Thoracic aorta (tissue), 2 donors: ENCODE data around the gene TRIM40. TPM values are rescaled to one million over a fixed set of nuclear protein-coding genes. Genes with fewer than 3 reads are reported as not detected.

Experiments
- ATAC-seq: fragments of 150-250 bp; one replicate; pipeline ENCODE4 v1.8.0; 2017; ENCODE audit warnings: low read depth; ENCODE audit not compliant: insufficient number of reproducible peaks, low FRiP score
- DNase-seq: peaks from one replicate; pipeline ENCODE4 v3.0.0-alpha.2; 2020; ENCODE audit warnings: low spot score
- H3K27ac ChIP-seq, 2 donors: fragments of 200-600 bp; sonication (generic); 1 replicate in 1 of 2; 2 replicates in 1 of 2; pipeline ENCODE4 v1.5.1; 2016; ENCODE audit warnings: mild to moderate bottlenecking in 2 of 2, moderate library complexity in 2 of 2
- H3K27me3 ChIP-seq: fragments of 200-600 bp; sonication (generic); replicated peaks from 2 replicates; pipeline ENCODE4 v1.6.0; 2016; ENCODE audit warnings: mild to moderate bottlenecking; ENCODE audit not compliant: insufficient read depth
- H3K36me3 ChIP-seq: fragments of 200-600 bp; sonication (generic); one replicate; pipeline ENCODE4 v1.5.1; 2016
- H3K4me1 ChIP-seq, 2 donors: fragments of 200-600 bp; sonication (generic); 1 replicate in 1 of 2; 2 replicates in 1 of 2; pipeline versions ENCODE4 v1.5.1 to v1.6.0; 2016; ENCODE audit warnings: low read depth in 2 of 2, mild to moderate bottlenecking in 1 of 2; ENCODE audit not compliant: control insufficient read depth in 1 of 2
- H3K4me3 ChIP-seq: fragments of 200-600 bp; sonication (generic); 2 replicates; pipeline ENCODE4 v1.5.1; 2016; ENCODE audit warnings: mild to moderate bottlenecking
- H3K9me3 ChIP-seq: fragments of 200-600 bp; sonication (generic); 2 replicates; pipeline ENCODE4 v1.5.1; 2016
- total RNA-seq, 2 donors: library from RNA; depleted of rRNA; stranded (reverse); fragments of >200 nt; gene quantifications; one replicate each; pipeline versions ENCODE4 v1.1.0 to v1.2.3, GENCODE V29; 2016
- TF ChIP-seq, protein P1 (sequence below): fragments of 200-600 bp; sonication (generic); IDR thresholded peaks from one replicate; pipeline ENCODE4 v1.5.1; 2019; ENCODE audit warnings: antibody characterized with exemption

TRIM40 gene
- total RNA-seq, 2 donors from 2014 or later, result not detected

DNA sequence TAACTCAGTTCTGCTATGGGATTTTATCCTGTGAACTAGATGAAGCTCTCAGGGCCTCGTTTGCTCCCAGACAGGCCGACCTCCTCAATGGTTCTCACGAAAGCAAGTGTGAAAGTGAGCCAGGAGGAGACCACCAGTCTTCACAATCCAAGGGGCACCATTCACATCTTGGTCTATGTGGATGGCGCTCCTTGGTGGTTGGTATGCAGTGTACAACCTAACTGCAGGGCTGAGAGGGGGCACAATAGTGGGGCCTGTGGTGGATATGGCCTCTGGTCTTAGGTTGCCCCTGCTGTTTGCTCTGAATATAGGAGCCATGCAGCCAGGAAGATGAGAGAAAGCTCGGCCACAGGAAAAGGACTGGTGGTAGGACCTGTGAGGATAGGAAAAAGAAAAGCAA is 52.6 kb downstream of the TRIM40 start:
- TF ChIP-seq, protein P1, sequence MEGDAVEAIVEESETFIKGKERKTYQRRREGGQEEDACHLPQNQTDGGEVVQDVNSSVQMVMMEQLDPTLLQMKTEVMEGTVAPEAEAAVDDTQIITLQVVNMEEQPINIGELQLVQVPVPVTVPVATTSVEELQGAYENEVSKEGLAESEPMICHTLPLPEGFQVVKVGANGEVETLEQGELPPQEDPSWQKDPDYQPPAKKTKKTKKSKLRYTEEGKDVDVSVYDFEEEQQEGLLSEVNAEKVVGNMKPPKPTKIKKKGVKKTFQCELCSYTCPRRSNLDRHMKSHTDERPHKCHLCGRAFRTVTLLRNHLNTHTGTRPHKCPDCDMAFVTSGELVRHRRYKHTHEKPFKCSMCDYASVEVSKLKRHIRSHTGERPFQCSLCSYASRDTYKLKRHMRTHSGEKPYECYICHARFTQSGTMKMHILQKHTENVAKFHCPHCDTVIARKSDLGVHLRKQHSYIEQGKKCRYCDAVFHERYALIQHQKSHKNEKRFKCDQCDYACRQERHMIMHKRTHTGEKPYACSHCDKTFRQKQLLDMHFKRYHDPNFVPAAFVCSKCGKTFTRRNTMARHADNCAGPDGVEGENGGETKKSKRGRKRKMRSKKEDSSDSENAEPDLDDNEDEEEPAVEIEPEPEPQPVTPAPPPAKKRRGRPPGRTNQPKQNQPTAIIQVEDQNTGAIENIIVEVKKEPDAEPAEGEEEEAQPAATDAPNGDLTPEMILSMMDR, result no peak
- DNase-seq, result no peak

DNA sequence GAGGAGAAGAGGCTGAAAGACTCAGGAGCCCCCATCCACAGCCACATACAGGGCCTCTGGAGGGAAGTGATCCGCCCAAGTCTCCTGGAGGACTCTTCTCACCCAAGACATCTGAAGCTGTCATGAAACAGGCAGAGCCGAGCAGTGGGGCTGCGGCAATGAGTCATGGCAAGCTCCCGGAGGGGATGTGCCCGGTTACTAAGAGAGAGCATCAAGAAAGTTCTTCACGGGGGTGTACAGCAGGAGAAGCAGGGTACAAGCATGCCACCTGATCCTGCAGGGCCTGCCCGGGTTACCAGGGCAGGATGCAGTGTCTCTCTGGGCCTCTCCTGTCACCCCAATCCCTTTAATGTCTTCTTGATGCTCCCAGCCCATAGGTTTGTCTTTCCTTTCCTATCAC is 56.1 kb downstream of the TRIM40 start:
- no peak overlapping the region for H3K27ac ChIP-seq
- no peaks in the 10 kb centered on the region for H3K4me1 ChIP-seq
- TF ChIP-seq, protein P1, result no peak
- H3K36me3 ChIP-seq, result peaks cover 34% of the 10 kb centered on the region
- H3K9me3 ChIP-seq, result no peaks in the 10 kb centered on the region
- no peak for ATAC-seq
- DNase-seq, result no peak
- H3K27me3 ChIP-seq, result no peaks in the 10 kb centered on the region
- H3K4me3 ChIP-seq, result no peak overlapping the region

More for the DNA sequence above, 52.6 kb downstream of the TRIM40 start:
- Histone ChIP-seq H3K4me3 (no peak overlapping the region), H3K27ac (no peak overlapping the region), H3K4me1 (no peaks in the 10 kb centered on the region), H3K9me3 (no peaks in the 10 kb centered on the region), H3K27me3 (no peaks in the 10 kb centered on the region), H3K36me3 (peaks cover 35% of the 10 kb centered on the region)
- ATAC-seq, result no peak

DNA sequence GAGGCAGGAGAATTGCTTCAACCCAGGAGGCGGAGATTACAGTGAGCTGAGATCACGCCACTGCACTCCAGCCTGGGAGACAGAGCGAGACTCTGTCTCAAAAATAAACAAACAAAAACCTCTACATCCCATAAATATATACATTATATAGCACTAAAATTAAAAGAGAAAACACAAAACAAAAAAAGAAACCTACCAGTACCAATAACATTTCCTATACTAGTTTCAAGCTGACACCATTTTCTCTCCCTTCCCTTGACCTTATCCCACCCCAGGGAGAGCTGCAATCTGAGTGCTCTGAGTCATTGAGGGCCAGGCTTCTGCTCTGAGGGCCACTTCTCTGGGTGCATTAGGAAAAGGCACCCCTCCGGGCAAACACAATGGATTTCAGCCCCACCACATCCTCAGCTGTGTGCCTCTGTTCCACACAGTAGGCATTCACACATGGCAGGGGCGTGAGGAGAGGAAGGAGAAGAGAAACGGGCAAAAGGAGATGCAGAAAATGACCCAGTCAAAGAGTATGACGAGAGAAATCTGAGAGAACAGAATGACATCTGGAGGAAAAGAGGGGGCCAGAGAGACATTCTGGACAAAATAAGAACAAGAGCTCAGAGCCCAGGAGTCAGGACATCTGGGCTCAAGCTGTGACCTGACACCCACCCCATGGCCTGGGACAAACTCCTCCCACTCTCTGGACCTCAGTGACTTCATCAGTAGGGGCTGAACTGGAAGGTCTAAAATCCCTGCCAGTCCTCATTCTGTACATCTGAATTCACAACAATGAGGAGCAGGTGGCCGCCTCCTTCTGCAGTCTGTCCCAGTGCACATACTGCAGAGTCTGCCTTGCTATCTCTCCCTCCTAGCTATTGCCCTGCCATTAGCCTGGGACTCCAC is 59.1 kb downstream of the TRIM40 start:
- Histone ChIP-seq H3K27me3 (no peaks in the 10 kb centered on the region), H3K27ac (no peak overlapping the region), H3K36me3 (peaks cover 24% of the 10 kb centered on the region), H3K4me3 (no peak overlapping the region), H3K4me1 (no peaks in the 10 kb centered on the region), H3K9me3 (no peaks in the 10 kb centered on the region)
- TF ChIP-seq, protein P1, result no peak
- no peak for ATAC-seq
- DNase-seq, result no peak

DNA sequence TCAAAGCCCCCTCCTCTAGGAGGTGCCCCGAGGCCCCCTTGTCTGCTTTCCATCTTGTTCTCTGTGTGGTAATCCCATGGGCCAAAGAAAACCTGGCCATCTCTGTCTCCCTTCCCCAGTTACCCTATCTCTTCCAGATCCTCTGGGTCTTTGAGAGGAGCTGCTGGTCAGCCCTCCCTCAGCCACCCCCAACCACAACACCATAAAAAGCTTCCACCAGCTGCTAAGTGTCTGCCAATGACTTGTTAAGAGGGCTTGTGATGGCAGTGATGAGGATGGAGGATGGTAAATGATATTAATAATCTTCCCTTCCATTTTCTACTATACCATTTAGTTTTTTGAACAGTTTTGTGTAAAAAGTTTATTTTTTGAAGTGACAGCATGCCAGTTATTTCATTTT is 60.0 kb downstream of the TRIM40 start:
- H3K36me3 ChIP-seq, result peaks cover 22% of the 10 kb centered on the region
- TF ChIP-seq, protein P1, result no peak

DNA sequence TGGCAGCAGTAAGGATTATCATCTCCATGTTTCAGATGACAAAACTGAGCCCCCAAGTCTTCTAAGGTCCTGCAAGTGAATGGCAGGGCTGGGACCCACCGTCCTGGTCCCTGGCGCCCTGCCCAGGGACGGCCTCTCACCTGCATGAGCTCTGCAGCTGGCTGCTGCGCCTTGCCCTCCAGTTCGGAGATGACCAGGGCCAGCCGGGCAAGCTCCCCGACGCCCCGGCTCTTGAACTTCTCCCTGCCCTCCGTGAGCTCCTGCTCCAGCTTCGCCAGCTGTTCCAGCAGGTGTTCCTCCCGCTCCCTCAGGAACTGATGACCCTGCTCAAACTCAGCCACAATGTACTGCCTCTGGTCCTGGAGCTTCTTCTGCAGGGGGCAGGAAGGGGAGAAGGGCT is 60.4 kb downstream of the TRIM40 start:
- no peak for ATAC-seq
- TF ChIP-seq, protein P1, result no peak
- Histone ChIP-seq H3K9me3 (no peaks in the 10 kb centered on the region), H3K36me3 (peaks cover 22% of the 10 kb centered on the region), H3K4me1 (no peaks in the 10 kb centered on the region), H3K27me3 (no peaks in the 10 kb centered on the region), H3K4me3 (no peak overlapping the region), H3K27ac (no peak overlapping the region)
- DNase-seq, result no peak

More for the DNA sequence above, 60.0 kb downstream of the TRIM40 start:
- Histone ChIP-seq H3K9me3 (no peaks in the 10 kb centered on the region), H3K4me3 (no peak overlapping the region), H3K27me3 (no peaks in the 10 kb centered on the region), H3K27ac (no peak overlapping the region), H3K4me1 (no peaks in the 10 kb centered on the region)
- ATAC-seq, result no peak
- no peak for DNase-seq

Other genes with a start within 250 kb of the TRIM40 start
- 100 to 1,000 TPM; 525 to 870 TPM for gene HLA-A, start 193.6 kb upstream of the TRIM40 start, total RNA-seq
- 10 to 100 TPM; 11.2 to 19.1 TPM for gene POLR1H, start 74.9 kb upstream of the TRIM40 start, total RNA-seq
- gene PPP1R11, start 68.9 kb upstream of the TRIM40 start, total RNA-seq, result 10 to 100 TPM; 25.2 to 45.5 TPM
- not detected for gene RNF39, start 60.4 kb upstream of the TRIM40 start, total RNA-seq
- 1 to 10 TPM in 1 of 2 donors, not detected in 1; 2.0 TPM for gene TRIM31, start 23.1 kb upstream of the TRIM40 start, total RNA-seq
- gene TRIM10, start 25.1 kb downstream of the TRIM40 start, total RNA-seq, result not detected
- gene TRIM15, start 27.4 kb downstream of the TRIM40 start, total RNA-seq, result not detected
- 10 to 100 TPM; 36.0 to 36.1 TPM for gene TRIM26, start 77.3 kb downstream of the TRIM40 start, total RNA-seq
- gene TRIM39, start 190.8 kb downstream of the TRIM40 start, total RNA-seq, result 10 to 100 TPM; 11.0 to 30.9 TPM
- 10 to 100 TPM; 20.8 to 49.7 TPM for gene RPP21, start 209.0 kb downstream of the TRIM40 start, total RNA-seq